Left lobe of liver (tissue), 2 donors: ENCODE results near the gene ZNF827. TPM values are rescaled to one million over a fixed set of nuclear protein-coding genes. Genes with fewer than 3 reads are reported as not detected.

Experiments used
- ATAC-seq: fragments of 200-7000 bp; cut with Tn5 transposase; one replicate; pipeline ENCODE4 v1.9.1; 2020; ENCODE audit warnings: mild to moderate bottlenecking, moderate library complexity
- DNase-seq: peaks from one replicate; pipeline ENCODE4 v3.0.0-alpha.2; 2020; ENCODE audit warnings: low spot score
- total RNA-seq: library from RNA; stranded (reverse); gene quantifications from one replicate; pipeline ENCODE4 v1.2.1, GENCODE V29; 2021
- donor health status: DM: no; HTN: no; CAD: no; lungs with moderate emphysema.
- donor health status: DM: no; HTN: yes; CAD: no.

ZNF827 gene
- total RNA-seq, 1 donor from 2014 or later = 0.81 TPM

GRCh38 chr4:145766273-145766672, 172.3 kb downstream of the ZNF827 start:
- DNase-seq = no peak
- no peak for ATAC-seq

DNA sequence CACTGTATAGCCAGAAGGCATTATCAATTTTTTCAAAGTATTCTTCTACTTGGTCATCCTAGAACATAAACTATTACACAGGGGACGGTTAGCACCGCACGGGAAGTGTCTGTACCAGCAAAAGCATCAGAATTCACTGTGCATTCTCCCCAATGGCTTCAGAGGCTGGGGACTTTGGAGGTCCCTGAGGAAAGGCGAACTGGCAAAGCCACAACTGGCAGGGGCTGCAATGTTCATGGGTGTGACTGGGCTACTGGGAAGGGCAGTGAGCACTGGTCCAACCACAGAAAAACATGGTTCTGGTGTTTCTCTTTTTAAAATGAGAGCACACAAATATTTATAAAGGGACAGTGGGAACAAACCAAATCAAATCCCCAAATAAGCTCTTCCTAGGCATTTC, 175.2 kb downstream of the ZNF827 start:
- DNase-seq (no peak), ATAC-seq (no peak)

- ATAC-seq (no peak), DNase-seq (no peak)
These were observed 175.9 kb downstream of the ZNF827 start for GRCh38 chr4:145762719-145763118.

- ATAC-seq (no peak), DNase-seq (no peak)
These were observed 177.4 kb downstream of the ZNF827 start for GRCh38 chr4:145760961-145761929.

GRCh38 chr4:145760176-145760575, 178.4 kb downstream of the ZNF827 start:
- no peak for ATAC-seq
- no peak for DNase-seq

GRCh38 chr4:145757188-145757587, 181.4 kb downstream of the ZNF827 start:
- ATAC-seq (no peak), DNase-seq (no peak)

GRCh38 chr4:145756244-145756643, 182.4 kb downstream of the ZNF827 start:
- DNase-seq = no peak
- no peak for ATAC-seq

DNA sequence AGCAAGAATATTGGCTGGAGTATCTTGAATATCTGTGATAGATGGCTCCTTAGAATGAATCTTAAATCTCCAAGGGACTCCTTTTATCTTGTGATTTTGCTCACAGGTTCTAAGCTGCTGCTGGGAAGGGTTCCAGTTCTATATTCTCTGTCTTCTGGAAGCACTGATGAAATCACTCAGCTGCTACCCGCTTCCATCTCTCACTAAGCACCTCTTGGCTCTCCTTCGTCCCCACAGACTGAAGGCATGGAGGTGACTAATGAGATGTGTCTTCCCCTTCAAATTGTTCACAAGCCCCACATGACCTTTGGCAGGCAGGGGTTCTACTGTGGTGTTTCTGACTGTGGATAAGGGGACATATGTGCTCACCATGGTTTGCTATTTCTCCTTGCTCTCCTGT, 182.8 kb downstream of the ZNF827 start:
- ATAC-seq = no peak
- DNase-seq = no peak

DNA sequence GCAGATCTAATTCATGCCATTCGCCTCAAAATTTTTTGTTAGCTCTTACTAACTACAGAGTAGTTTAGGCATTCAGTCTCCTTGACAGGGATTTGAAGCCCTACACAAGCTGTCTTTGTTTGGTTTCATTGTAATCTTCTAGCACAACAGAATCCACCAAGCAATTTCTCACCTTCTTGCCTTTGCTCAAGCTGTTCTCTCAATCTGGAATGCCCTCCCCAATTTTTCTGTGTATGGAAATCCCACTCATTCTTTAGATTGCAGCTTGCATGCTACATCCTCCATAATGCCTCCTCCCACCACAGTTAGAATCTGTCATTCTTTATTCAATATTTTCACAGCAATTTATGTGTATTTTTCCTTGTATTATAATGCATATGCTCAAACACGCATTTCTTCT, 195.0 kb downstream of the ZNF827 start:
- DNase-seq = no peak
- no peak for ATAC-seq

- no peak for ATAC-seq
- no peak for DNase-seq
These were observed 197.8 kb downstream of the ZNF827 start for GRCh38 chr4:145740806-145741205.

DNA sequence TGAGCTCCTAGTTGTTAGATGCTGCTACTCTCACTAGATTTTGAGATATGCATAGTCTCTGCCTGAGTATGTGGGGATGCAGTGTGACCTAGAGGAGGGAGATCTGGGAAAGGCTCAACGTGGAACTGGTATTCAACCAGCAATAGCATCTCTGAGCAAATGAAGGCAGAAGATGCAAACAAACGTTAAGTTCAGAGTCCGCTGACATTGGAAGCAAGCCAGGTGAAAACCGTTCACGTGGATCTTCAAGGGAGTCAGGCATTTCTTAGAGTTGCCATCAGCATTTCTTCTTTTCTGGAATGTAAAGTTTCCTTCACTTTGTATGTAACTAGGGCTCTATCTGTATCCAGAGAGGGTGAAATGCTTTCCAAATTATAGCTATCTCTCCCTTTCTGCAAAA, 198.8 kb downstream of the ZNF827 start:
- DNase-seq (no peak), ATAC-seq (no peak)

DNA sequence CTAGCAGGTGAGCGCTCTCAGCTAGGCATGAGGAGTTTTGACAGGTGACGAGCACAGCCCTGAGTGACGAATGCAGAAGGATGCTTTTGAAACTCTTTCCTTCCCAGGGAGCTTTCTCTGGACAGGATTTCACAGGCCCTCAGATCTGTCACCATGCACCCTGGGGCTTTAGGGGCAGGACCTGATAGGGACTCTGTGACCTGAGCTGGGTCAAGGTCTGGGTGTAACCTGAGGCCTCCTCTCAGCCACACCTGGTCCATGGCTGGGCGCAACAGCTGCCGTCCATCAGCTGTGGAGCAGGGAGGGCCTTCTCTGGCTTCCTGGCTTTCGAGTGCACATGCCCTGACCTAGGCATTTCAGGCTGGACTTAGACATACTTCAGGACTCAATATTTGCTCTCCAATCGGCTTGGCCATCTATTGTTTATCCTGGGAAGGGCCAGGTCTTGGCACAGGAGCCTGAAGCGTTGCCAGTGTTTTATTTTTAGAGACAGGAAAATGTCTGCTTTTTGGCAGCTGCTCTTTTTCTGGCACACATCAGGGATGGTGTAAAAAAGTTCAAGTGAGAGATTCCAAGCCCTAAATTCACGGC, 202.3 kb downstream of the ZNF827 start:
- peak; percentile 87 for DNase-seq
- ATAC-seq = peak; percentile 83

GRCh38 chr4:145735827-145736226, 202.8 kb downstream of the ZNF827 start:
- ATAC-seq = no peak
- DNase-seq = no peak

DNA sequence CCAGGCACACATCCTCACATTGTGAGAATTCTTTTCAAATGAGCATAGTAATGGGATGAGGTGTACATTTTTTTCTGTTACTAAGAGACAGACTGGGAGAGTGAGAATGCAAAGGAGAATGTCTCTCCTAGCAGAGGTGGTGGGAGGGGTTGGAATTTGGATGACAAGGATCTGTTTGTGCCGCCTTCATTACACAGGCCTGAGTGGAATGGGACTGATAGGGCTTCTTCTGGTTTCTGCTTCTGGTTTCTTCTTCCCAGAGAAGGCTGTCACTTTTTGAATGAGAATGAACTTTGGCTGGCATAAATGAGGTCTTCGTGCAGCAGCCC, 203.3 kb downstream of the ZNF827 start:
- ATAC-seq (no peak), DNase-seq (no peak)

DNA sequence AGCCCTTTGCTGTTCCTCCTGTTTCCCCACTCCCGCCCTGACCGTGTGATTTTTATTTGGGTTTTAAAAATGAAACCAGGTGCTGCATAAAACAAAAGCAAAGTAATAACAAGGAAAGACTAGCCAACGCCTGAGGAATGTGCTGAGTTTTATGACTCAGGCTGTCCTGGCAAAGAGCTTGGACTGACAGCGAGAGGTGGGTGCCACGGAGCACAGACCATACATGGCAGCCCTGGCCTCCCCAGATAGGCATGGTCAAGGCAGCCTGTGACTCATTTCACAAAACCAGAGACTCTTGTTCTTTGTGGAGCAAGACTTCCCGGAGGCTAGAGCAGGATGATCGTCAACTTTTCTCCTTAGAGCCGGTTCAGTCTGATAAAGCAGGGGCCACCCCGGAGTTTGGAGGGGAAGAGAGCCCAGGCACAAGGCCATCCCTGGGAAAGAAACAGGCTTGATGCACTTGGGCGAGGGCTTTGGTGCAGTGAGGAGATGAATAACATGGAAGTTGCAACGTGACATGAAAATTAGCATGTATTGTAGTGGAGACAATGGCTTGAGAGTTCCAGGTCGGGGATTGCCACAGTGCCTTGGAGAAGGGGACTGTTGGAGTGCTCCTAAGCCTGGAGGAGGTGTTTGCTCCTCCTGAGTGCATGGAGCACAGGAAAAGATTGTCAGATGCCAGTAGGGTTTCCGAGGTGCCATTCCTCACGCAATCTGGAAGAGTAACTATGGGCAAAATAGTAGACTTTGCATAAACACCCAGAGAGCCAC, 203.9 kb downstream of the ZNF827 start:
- no peak for ATAC-seq
- no peak for DNase-seq

DNA sequence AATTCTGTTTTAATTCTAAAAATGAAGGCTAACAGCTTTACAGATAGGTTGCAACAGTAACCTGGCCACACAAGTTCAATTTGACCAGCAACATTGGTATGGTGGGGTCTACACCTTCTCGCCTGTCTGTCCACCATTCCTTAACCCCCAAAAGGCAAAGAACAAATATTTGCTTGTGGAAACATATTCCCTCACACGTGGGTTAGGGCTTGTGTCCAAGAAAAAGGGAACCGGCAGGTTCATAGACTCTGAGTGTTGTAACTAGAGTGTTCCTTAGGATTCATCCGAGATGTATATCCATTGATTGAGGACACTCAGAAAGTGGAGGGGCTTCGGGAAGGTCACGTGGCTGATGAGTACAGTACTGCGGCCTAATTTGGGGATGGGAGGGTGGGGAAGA, 204.6 kb downstream of the ZNF827 start:
- ATAC-seq (no peak), DNase-seq (no peak)

DNA sequence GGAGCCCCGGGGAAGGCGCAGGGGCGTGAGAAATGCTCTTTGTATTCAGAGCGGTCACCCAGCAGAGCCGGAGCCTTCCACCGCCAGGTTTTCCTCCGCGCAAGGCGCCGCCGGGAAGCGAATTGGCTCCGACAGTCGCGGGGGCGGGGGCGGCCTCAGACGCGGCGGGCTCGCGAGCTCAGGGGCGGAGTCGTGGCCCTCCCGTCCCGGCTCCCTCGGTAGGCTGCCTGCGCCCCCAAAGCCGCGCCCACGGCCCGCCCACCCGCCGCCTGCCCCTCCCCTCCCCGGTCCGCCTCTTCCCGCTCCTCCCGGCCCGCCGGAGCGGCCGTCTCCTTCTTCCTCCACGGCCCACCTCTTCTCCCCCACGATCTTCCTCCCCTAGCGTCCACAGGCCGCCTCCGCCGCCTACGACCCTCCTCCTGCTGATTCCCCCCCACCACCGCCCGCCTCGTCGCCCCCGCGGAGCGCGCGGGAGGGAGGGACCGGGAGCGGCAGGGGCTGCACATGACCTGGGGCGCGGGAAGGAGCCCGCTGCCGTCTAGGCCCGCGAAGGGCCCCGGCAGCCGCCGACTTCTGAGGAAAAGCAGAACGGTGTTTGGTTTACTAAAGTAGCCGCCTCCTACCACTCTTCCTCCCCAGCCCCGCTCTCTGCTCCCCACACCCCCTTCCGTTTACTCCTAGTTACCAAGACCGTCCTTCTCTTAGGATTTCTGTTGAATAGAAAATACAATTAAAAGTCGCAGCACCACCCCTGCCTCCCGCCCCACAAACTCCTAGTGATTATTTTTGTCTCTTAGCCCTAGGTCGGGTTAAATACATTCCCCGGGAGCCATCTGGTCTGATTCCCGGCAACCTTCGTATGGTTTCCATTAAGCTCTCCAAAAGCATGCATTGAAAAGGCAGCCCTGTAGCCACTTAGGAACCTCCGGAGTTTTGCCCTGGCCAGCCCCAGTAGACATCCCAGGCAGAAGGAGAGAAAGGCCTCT, 205.4 kb downstream of the ZNF827 start:
- peak; percentile 92 for DNase-seq
- peak; percentile 88 for ATAC-seq

- ATAC-seq = no peak
- no peak for DNase-seq
These were observed 206.4 kb downstream of the ZNF827 start for GRCh38 chr4:145732001-145732815.

GRCh38 chr4:145731028-145731427, 207.6 kb downstream of the ZNF827 start:
- peak; percentile 73 for DNase-seq
- peak; percentile 69 for ATAC-seq

DNA sequence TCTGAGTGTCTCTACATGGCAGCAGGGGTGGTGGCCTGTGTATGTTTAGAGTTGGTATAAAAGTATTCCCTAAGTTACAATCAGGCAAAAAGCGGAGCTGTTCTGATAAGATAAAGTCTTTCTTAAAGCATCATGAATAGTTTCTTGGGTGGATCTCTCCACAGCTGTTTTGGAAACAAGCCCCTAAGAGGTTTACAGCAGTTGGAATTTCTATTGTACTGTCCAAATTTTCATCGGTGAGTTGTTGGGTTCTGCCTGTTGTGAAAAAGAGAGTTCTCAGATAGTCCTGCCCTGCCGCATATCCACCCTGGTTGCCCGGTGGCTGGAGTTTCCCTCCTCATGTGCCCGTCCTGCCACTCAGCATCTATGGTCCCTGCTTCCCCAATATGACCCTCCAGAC, 208.6 kb downstream of the ZNF827 start:
- DNase-seq (no peak), ATAC-seq (no peak)
